D341Med (cell line): ENCODE results near the gene OR10W1.

ENCODE experiments used
- DNase-seq: peaks from one replicate; pipeline ENCODE4 v3.0.0; 2012; ENCODE audit warnings: low spot score

OR10W1 gene

GRCh38 chr11:58268142-58268541 lies at the start of gene OR10W1:
Gene OR10W1, minus strand, starts transcription at chr11:58268260. Its CDS starts 402 bp downstream, at chr11:58267858.
- no peak for DNase-seq

DNA sequence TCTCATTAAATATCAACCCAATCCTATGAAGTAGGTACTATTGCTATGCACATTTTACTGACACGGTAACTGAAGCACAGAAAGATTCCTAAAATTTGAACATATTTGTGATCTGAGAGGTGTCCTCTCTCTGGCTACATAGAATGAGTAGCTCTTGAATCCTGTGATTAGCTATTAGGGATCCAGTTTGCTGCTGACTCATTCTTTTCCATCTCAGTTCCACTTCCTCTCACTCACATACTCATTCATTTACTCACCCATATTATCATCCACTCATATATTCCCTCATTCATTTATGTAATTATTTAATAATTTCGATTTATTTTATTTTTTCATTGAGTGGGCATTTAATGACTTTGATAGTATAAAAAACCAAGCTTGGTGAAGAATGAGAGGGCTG lies 48.1 kb upstream of the OR10W1 start:
- DNase-seq: no peak

DNA sequence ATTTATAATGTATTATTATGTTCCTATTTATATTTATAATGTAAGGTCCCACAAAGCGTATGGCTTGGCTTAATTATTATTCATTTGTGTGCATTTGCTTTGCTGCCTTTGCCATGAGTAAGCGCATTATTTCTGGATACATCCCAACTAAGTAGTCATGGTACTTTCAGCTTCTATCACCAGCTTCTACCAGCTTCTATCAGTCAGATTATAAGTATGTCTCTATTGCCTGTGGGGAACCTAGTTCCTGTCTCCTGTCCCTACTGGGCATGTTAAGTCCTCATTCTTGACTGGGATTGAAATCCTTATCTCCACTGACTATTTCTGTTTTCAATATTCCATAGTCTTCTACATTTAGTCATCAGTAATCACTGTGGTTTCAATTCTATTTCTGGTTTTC lies 33.5 kb upstream of the OR10W1 start:
- DNase-seq: no peak

DNA sequence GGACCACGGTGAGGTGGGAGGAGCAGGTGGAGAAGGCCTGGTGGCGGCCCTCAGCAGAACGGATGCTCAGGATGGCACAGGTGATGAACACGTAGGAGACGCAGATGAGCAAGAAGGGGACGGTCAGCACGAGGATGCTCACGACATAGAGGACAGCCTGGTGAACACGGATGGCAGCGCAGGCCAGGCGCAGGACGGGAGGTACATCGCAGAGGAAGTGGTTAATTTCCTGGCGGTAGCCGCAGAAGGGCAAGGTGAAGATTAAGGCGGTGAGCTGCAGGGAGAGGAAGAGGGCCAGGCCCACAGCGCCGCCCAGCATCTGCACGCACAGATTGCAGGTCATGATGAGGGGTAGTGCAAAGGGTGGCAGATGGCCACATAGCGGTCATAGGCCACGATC lies 24.0 kb upstream of the OR10W1 start:
- DNase-seq: no peak

- no peak for DNase-seq
Observed at GRCh38 chr11:58289266-58289665, 21.2 kb upstream of the OR10W1 start.

GRCh38 chr11:58286249-58286648 lies 18.2 kb upstream of the OR10W1 start:
- DNase-seq: no peak

GRCh38 chr11:58285483-58286040 lies 17.5 kb upstream of the OR10W1 start:
- no peak for DNase-seq

DNA sequence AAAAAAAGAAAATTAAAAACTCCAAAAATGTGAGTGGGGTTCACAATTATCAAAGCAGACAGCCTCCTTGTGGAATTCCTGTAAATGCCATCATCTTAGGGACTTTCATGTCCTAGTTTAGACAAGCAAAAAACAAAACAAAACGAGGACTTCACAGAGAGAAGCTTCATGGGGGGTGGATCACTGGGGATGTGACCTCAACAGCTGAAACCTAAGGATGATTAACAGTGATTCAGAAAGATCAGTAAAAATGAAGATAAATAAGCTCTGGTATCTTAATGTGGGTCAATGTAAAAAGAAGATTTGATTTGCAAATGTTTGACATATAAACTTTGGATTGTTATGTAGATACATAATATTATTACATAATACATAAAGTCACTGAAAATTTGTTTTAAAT lies 8.1 kb upstream of the OR10W1 start:
- DNase-seq: no peak

DNA sequence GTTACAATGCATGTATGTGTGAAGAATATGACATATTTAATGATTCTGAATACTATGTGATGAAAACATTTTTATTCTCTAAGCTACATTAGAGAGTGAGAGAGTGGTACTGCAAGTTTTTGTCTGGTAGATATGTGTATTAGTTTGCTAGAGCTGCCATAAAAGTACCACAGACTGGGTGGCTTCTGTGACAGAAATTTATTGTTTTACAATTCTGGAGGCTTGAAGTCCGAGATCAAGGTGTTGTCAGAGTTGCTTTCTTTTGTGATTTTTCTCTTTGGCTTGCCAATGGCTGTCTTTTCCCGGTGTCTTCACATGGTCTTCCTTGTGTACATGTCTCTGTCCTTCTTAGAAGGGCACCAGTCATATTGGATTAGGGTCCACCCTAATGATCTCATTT lies 6.9 kb upstream of the OR10W1 start:
- no peak for DNase-seq

- no peak for DNase-seq
Observed at GRCh38 chr11:58259983-58260382, 8.1 kb downstream of the OR10W1 start.

- DNase-seq: no peak
Observed at GRCh38 chr11:58254936-58255335, 13.1 kb downstream of the OR10W1 start.

- DNase-seq: no peak
Observed at GRCh38 chr11:58243954-58244353, 24.1 kb downstream of the OR10W1 start.

- no peak for DNase-seq
Observed at GRCh38 chr11:58227956-58228615, 40.0 kb downstream of the OR10W1 start.

- no peak for DNase-seq
Observed at GRCh38 chr11:58222721-58223120, 45.3 kb downstream of the OR10W1 start.
